ENCODE data around the gene ATP9B. TPM values are rescaled to one million over a fixed set of nuclear protein-coding genes. Genes with fewer than 3 reads are reported as not detected.

Gene ATP9B
- total RNA-seq, 1 donor from 2014 or later: 27.3 TPM

DNA sequence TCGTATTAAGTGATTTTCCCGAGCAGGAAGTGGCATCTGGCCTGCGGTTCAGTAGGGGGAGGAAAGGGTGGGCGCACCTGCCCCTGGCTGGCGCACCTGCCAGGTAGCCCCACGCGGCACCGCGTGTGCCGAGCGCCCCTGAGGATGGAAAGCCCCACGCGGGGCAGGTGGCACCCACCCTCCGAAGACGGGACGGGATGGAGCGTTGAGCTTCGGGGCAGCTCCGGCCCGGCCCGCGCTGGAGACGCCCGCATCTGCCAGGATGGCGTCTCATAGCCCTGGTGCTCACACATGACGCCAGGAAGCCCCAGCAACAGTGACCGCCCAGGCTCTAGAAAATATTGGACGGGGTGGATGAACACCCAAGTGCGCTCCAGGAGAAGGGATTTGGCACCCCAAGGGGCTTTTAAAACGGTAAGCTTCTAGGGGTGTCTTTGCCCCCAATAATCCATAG lies 324.0 kb downstream of the ATP9B start:
- DNase-seq (ENCODE audit: extremely low spot score, unreplicated experiment): no peak
- peak overlapping the region; percentile 77 for H3K4me3 Mint-ChIP-seq (ENCODE audit: unreplicated experiment)
- no peaks in the 10 kb centered on the region for H3K36me3 Mint-ChIP-seq (ENCODE audit: unreplicated experiment)
- TF ChIP-seq, protein P1, sequence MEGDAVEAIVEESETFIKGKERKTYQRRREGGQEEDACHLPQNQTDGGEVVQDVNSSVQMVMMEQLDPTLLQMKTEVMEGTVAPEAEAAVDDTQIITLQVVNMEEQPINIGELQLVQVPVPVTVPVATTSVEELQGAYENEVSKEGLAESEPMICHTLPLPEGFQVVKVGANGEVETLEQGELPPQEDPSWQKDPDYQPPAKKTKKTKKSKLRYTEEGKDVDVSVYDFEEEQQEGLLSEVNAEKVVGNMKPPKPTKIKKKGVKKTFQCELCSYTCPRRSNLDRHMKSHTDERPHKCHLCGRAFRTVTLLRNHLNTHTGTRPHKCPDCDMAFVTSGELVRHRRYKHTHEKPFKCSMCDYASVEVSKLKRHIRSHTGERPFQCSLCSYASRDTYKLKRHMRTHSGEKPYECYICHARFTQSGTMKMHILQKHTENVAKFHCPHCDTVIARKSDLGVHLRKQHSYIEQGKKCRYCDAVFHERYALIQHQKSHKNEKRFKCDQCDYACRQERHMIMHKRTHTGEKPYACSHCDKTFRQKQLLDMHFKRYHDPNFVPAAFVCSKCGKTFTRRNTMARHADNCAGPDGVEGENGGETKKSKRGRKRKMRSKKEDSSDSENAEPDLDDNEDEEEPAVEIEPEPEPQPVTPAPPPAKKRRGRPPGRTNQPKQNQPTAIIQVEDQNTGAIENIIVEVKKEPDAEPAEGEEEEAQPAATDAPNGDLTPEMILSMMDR (IDR thresholded peaks at IDR 0.05): no peak
- H3K27me3 Mint-ChIP-seq (ENCODE audit: unreplicated experiment): peaks cover 30% of the 10 kb centered on the region
- no peaks in the 10 kb centered on the region for H3K9me3 Mint-ChIP-seq (ENCODE audit: unreplicated experiment)
- peaks cover 11% of the 10 kb centered on the region for H3K4me1 Mint-ChIP-seq (ENCODE audit: unreplicated experiment)
- H3K27ac Mint-ChIP-seq (ENCODE audit: unreplicated experiment): peak overlapping the region; percentile 97

DNA sequence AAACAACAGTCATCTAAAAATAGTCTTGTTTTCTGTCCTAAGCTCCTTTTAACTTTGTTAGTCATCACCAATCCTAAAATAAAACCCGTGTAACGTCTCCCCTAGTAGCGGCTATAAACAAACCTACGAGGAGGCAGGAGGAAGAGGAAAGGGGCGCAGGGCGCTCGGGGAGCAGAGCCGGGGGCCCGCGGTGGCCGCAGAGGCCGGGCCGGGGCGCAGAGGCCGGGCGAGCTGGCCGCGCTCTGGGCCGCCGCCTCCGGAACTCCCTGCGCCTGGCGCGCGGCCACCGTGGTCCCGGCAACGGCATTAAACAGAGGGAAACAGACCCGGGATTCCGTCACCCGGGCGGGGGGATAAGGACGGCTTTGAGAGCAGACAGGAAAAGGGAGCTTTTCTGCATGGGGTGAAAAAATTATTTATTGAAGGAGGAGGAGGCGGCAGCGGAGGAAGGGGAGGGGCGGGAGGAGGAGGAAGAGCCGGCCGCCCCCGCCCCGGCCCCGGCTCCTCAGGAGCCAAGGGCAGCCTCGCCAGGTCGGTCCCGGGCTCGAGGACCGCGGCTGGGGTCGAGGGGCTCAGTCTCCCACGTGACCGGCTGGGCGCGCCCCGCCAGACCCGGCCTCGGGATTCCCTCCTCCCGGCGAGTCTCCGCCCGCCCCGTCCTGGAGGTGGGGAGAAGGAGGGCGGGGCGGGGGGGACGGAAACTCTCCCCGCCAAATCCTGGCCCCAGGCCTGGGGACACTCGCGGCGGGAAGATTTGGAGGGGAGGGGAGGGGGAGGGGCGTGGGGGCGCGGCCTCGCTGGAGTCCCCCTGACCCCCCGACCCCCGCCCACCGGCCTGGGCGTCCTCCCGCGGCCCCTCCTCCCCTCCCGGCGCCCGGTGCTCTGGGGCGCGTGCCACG lies 324.7 kb downstream of the ATP9B start:
- DNase-seq (ENCODE audit: extremely low spot score, unreplicated experiment): peak; percentile 96
- no peaks in the 10 kb centered on the region for H3K9me3 Mint-ChIP-seq (ENCODE audit: unreplicated experiment)
- H3K27me3 Mint-ChIP-seq (ENCODE audit: unreplicated experiment): peaks cover 24% of the 10 kb centered on the region
- TF ChIP-seq, protein P1 (IDR thresholded peaks at IDR 0.05): no peak
- H3K36me3 Mint-ChIP-seq (ENCODE audit: unreplicated experiment): no peaks in the 10 kb centered on the region
- H3K4me3 Mint-ChIP-seq (ENCODE audit: unreplicated experiment): peak overlapping the region; percentile 77
- H3K27ac Mint-ChIP-seq (ENCODE audit: unreplicated experiment): peak overlapping the region; percentile 97
- peaks cover 12% of the 10 kb centered on the region for H3K4me1 Mint-ChIP-seq (ENCODE audit: unreplicated experiment)

DNA sequence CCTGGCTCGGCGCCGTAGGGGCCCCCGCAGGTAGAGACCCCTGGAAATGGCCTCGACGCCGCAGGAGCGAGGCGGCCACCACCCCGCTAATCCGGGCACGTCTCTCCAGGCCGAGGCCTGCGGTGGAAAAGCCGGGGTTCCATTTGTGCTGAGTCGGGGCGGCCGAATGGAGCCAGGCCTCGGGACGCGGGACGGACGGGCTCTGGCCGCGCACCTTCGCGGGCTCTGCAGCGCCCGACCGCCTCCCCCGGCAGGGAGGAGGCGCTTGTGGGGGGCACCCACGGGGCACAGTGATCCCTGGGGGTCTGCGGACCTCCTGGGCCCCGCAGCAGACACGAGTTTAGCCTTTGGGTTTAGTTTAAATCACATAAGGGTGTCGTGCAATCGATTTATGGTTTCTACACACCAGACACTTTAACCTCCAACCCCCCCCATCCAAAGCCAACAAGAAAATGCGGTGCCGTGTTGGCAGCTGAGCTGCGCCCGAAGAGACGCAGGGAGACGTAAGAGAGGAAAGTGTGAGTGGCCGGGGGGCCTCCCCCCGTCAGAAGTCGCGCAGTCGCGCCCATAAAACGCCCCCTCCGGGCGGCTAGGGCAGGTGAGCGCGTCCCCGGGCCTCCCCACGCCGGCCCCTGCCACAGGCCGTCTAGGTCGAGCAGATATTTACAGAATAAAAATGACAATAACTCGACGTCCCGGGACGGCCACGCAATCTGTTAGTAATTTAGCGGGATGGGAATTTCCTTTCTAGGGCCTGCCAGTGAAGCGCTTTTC lies 325.5 kb downstream of the ATP9B start:
- TF ChIP-seq, protein P1 (IDR thresholded peaks at IDR 0.05): no peak
- H3K4me1 Mint-ChIP-seq (ENCODE audit: unreplicated experiment): peaks cover 13% of the 10 kb centered on the region
- H3K4me3 Mint-ChIP-seq (ENCODE audit: unreplicated experiment): peak overlapping the region; percentile 47
- H3K27me3 Mint-ChIP-seq (ENCODE audit: unreplicated experiment): peaks cover 17% of the 10 kb centered on the region
- H3K36me3 Mint-ChIP-seq (ENCODE audit: unreplicated experiment): no peaks in the 10 kb centered on the region
- no peaks in the 10 kb centered on the region for H3K9me3 Mint-ChIP-seq (ENCODE audit: unreplicated experiment)
- DNase-seq (ENCODE audit: extremely low spot score, unreplicated experiment): no peak
- H3K27ac Mint-ChIP-seq (ENCODE audit: unreplicated experiment): peak overlapping the region; percentile 63

DNA sequence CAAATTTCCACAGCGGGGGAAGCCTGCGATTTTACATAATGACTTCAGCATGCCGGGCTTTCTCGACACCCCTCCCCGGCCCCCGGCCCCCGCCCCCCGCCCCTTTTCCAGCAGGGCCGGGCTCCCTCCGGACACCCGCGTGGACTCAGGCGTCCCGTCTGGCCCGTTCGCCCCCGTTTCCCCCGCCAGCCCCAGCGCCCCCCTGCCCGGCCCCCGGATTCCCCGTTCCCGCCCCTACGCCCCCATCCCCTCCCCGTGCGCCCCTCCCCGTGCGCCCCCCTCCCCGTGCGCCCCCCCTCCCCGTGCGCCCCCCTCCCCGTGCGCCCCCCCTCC lies 326.1 kb downstream of the ATP9B start:
- H3K27me3 Mint-ChIP-seq (ENCODE audit: unreplicated experiment): peaks cover 17% of the 10 kb centered on the region
- TF ChIP-seq, protein P1 (IDR thresholded peaks at IDR 0.05): no peak
- H3K4me1 Mint-ChIP-seq (ENCODE audit: unreplicated experiment): peaks cover 13% of the 10 kb centered on the region
- H3K27ac Mint-ChIP-seq (ENCODE audit: unreplicated experiment): no peak overlapping the region
- no peaks in the 10 kb centered on the region for H3K36me3 Mint-ChIP-seq (ENCODE audit: unreplicated experiment)
- DNase-seq (ENCODE audit: extremely low spot score, unreplicated experiment): no peak
- H3K4me3 Mint-ChIP-seq (ENCODE audit: unreplicated experiment): no peak overlapping the region
- no peaks in the 10 kb centered on the region for H3K9me3 Mint-ChIP-seq (ENCODE audit: unreplicated experiment)
